Esophagus muscularis mucosa (tissue), 3 donors: ENCODE measurements around the gene SLC37A1.

Source experiments
- POLR2A ChIP-seq: fragments of 450-650 bp; IDR thresholded peaks from one replicate; pipeline ENCODE4 v1.6.1; 2017; ENCODE audit warnings: antibody characterized with exemption, moderate library complexity, mild to moderate bottlenecking, low read depth
- POLR2AphosphoS5 ChIP-seq, 2 donors: sonication (generic); formaldehyde crosslinking; IDR thresholded peaks; one replicate each; pipeline ENCODE4 v1.6.1; 2017; ENCODE audit warnings: antibody characterized with exemption in 2 of 2
- TF ChIP-seq, protein P1 (sequence below), 3 experiments: fragments of 200-600 bp in 2 of 3; fragments of 450-650 bp in 1 of 3; sonication (generic) in 2 of 3; IDR thresholded peaks; one replicate each; pipeline ENCODE4 v1.5.1; 2017 to 2019; ENCODE audit warnings: antibody characterized with exemption in 3 of 3, mild to moderate bottlenecking in 2 of 3, moderate library complexity in 1 of 3

DNA sequence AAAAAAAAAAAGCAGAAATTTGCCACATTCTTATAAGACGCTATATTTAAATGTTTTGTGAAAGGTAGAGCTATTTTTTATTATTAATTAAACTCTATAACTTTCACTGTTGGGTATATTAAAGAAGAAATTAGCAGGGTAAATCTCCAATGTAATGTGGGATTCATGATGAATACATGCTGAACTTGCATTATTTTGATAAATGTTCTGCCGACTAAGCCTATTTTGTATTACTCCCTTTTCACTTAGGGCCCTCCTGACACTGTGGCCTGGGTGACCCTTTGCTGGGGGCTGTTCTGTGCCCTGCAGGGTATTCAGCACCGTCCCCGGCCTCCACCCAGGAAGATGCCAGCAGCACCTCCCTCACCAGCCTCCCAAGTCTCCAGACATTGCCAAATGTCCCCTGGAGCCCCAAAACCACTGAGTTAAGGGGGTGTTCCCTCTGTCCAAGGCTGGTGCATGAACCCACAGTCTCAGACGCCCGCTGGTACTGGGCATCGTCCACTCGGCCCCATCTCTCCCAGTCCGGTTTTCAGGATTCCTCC lies 40.1 kb upstream of the SLC37A1 start:
- TF ChIP-seq, protein P1, sequence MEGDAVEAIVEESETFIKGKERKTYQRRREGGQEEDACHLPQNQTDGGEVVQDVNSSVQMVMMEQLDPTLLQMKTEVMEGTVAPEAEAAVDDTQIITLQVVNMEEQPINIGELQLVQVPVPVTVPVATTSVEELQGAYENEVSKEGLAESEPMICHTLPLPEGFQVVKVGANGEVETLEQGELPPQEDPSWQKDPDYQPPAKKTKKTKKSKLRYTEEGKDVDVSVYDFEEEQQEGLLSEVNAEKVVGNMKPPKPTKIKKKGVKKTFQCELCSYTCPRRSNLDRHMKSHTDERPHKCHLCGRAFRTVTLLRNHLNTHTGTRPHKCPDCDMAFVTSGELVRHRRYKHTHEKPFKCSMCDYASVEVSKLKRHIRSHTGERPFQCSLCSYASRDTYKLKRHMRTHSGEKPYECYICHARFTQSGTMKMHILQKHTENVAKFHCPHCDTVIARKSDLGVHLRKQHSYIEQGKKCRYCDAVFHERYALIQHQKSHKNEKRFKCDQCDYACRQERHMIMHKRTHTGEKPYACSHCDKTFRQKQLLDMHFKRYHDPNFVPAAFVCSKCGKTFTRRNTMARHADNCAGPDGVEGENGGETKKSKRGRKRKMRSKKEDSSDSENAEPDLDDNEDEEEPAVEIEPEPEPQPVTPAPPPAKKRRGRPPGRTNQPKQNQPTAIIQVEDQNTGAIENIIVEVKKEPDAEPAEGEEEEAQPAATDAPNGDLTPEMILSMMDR (IDR thresholded peaks at IDR 0.05): no peak
- TF ChIP-seq POLR2A (no peak), POLR2AphosphoS5 (IDR thresholded peaks at IDR 0.05) (no peak)
